Stimulated activated CD8-positive, alpha-beta memory T cell treated with anti-CD3 and anti-CD28 coated beads, Interleukin-12 subunit alpha, Interleukin-12 subunit beta, amount 100 ng/mL, for 24 hours (primary cell): ENCODE measurements around the gene HOTAIR.

Experiments
- DNase-seq: peaks from one replicate; pipeline ENCODE4 v3.0.0-alpha.2; 2020; ENCODE audit errors: extremely low read depth

Gene HOTAIR

GRCh38 chr12:53988541-53989226, 13.9 kb upstream of the HOTAIR start:
- DNase-seq = no peak

DNA sequence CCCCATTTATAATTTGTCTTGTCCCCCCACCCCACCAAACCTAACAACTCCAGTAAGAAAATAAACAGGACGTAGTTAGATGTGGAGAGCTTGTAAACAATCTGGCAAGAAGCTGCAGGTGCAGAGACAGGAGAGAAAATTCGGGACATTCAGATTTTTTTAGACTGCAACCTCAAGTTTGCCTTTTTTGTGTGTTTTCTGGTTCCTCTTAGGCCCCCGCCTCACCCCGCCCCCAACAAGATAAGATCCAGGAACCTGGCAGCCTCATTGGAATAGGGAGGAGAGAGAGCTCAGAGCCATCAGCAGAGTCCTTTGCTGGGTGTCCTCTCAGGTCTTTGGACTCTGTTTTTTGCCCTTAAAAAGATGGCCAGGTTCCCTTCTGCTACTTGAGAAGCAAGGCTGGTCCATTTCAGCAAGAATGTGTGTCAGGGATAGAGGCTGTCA, 13.1 kb upstream of the HOTAIR start:
- DNase-seq = no peak

GRCh38 chr12:53986686-53987483, 12.1 kb upstream of the HOTAIR start:
- DNase-seq = no peak

GRCh38 chr12:53985994-53986685, 11.4 kb upstream of the HOTAIR start:
- DNase-seq = no peak

GRCh38 chr12:53985692-53985993, 10.9 kb upstream of the HOTAIR start:
- DNase-seq = no peak

DNA sequence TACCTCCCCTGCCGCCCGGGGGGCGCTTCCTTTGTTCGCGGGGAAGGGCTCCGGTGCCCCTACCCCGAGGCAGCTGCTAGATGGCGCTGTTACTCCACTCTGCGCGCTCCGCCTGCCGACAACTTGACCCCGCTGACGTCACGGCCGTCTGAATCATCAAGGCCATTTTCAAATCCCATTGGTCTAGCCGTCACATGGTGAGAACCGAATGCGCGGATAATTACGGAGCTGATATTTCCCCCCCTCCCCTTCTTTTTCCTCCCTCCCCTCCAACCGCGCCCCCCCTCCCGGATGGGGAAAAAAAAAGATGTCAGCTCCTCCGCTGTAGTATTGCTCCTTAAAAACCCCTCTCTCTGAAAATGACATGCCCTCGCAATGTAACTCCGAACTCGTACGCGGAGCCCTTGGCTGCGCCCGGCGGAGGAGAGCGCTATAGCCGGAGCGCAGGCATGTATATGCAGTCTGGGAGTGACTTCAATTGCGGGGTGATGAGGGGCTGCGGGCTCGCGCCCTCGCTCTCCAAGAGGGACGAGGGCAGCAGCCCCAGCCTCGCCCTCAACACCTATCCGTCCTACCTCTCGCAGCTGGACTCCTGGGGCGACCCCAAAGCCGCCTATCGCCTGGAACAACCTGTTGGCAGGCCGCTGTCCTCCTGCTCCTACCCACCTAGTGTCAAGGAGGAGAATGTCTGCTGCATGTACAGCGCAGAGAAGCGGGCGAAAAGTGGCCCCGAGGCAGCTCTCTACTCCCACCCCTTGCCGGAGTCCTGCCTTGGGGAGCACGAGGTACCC, 10.3 kb upstream of the HOTAIR start, which contains the start of gene HOXC10:
Gene HOXC10, plus strand, starts transcription at position 246 of the 791 bp plus-strand sequence. Its CDS starts 114 bp downstream, at position 360.
- DNase-seq = peak; percentile 55

- no peak for DNase-seq
These were observed 9.3 kb upstream of the HOTAIR start for GRCh38 chr12:53983950-53984572.

DNA sequence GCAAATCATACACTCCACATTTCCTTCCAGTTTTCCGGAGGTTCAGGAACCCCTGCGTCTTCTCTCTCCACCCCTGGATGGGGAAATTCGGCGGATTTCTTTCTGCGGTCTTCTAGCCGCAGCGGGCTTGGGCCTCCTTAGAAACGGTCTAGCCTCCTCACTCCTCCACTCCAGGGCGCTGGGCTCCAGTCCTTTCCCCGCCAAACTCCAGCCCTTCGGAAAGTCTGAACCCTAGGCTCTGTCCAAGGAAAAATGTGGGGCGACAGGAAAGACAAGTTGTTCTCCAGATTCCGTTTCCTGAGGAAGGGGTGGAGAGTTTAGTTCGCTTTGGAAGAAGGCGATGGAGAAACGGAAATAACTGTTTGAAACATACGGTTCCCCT, 8.8 kb upstream of the HOTAIR start:
- no peak for DNase-seq

GRCh38 chr12:53982648-53983567, 8.2 kb upstream of the HOTAIR start:
- no peak for DNase-seq

- no peak for DNase-seq
These were observed 7.1 kb upstream of the HOTAIR start for GRCh38 chr12:53981634-53982565.

GRCh38 chr12:53980802-53981496, 6.2 kb upstream of the HOTAIR start:
- DNase-seq = no peak

DNA sequence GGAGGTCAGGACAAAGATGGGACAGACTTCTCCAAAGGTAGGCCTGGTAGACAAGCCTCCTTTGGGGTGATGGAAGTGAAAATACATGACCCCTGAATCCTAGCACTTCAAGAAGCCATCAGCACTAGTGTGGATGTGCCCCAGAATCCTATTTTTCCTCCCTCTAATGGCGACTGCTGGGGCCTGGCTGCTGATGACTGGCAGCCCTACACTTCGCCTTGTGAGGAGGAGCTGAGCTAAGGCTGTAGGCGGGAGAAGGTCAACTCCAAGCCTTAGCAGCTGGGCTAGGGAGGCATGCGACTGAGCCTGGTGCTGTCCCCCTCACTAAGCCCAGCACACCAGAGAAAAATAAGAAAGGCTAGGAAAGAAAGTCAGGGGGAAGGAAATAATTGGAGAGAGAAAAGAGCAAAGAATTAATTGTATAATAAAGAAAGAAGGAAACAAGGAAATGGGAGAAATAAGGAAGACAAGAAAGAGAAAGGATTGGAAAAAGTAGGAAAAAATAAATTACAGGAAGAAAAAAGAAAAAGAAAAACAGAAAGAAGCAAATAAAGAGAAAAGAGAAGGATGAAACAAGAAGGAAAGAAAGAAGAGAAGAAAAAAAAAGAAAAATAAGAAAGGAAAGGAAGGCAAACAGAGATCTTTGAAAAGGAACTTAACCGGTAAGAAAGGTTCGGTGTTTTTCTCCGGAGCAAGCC, 5.5 kb upstream of the HOTAIR start:
- no peak for DNase-seq

GRCh38 chr12:53978477-53979356, 4.0 kb upstream of the HOTAIR start:
- DNase-seq = no peak

GRCh38 chr12:53977596-53978445, 3.1 kb upstream of the HOTAIR start:
- no peak for DNase-seq

GRCh38 chr12:53976823-53977595, 2.3 kb upstream of the HOTAIR start:
- DNase-seq = no peak
